Renal cortex interstitium (tissue), 11 donors: ENCODE data around the gene TMEM212. TPM values are rescaled to one million over a fixed set of nuclear protein-coding genes. Genes with fewer than 3 reads are reported as not detected.

Experiments used
- DNase-seq, 11 donors: peaks; one replicate each; pipeline ENCODE4 v3.0.0-alpha.2; 2013; ENCODE audit warnings: low read depth in 9 of 11, low spot score in 4 of 11; ENCODE audit errors: extremely low read depth in 1 of 11
- polyA plus RNA-seq, 3 donors: library from polyadenylated mRNA; unstranded; fragments of 120-200 nt; gene quantifications; one replicate each; pipeline ENCODE4 v1.2.1, GENCODE V29; 2013; ENCODE audit not compliant: insufficient read length in 3 of 3

TMEM212 gene
- polyA plus RNA-seq, 3 donors: 0.07 to 0.09 (median 0.08) TPM

DNA sequence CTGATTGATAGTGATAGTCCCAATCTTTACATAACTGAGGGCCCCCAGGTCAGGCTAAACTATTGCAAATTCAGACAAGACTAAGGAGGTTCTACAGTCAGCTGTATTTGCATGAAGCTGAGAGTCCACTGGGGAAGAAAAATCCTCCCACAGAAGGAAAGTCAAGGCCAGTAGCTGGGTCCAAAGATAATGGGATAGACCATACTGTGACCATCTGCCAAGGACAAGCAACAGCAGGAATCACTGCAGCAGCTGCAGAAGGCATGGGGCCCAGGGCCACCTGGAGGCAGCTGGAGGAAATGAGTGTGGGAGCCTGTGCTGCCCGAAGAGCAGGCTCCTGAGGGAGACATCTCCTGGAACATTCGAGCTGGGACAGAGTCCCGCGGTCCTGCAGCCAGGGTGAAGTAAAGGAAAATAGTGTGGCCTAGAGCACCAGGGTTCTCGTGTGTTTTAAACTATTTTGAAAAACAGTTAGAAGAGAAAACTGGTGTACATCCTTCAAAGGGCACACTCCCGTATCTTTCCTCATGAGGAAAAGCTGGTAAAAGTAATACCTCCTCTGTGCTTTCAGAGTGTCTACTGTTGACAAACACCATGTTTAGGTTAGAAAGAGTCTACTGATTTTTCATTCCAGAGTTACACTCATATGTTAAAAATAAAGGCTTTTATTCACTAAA lies 13.2 kb upstream of the TMEM212 start:
- DNase-seq: peak in 3 of 11 donors; percentile 42 to 52 (median 43)

DNA sequence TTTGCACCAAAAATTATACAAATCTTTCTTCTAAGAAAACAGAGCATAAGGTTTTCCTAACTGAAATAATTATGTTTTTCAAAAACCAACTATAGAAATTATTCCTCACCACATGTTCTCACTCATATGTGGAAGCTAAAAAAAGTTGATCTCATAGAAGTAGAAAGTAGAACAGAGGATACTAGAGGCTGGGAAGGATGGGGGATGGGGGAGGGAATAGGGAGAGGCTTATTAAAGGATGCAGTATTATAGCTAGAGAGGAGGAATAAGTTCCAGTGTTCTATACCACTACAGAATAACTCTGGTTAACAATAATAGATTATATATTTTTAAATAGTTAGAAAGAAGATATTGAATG lies 12.7 kb upstream of the TMEM212 start:
- no peak for DNase-seq

DNA sequence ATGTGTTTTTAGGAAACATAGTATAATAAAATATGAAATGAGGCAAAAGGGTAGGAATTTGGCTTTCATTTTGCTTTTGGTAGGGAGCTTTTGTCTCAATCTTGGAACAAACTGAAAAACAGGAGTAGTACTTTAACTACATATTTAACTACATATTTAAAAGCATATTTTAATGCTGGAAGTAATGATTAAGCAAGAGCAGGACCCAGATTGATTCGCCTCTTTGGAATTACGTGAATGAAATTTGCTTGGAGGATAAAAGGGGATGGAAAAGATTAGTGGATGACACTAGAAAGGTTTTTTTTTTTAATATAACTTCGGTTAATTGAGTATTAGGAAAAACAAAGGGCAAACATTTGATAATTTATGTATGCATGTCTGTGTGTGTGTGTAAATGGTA lies 11.2 kb upstream of the TMEM212 start:
- no peak for DNase-seq

DNA sequence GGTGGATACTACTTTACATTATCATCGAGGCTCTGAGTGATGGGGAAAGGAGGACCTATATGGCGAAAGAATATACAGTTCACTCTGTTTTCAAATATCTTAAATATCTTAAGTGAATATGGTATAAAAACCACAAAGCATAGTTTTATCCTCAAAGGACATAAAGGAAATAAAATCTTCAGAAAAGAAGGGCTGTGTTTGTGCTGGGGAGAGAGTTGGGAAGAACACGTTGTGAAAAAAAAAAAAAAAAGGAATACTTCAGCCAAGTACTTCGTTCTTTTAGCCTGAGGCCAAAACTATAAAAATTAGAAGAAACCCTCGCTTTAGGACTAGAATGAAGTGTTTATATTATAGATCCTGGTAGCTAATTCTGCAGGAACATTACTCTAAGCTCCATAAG lies 10.2 kb upstream of the TMEM212 start:
- no peak for DNase-seq

DNA sequence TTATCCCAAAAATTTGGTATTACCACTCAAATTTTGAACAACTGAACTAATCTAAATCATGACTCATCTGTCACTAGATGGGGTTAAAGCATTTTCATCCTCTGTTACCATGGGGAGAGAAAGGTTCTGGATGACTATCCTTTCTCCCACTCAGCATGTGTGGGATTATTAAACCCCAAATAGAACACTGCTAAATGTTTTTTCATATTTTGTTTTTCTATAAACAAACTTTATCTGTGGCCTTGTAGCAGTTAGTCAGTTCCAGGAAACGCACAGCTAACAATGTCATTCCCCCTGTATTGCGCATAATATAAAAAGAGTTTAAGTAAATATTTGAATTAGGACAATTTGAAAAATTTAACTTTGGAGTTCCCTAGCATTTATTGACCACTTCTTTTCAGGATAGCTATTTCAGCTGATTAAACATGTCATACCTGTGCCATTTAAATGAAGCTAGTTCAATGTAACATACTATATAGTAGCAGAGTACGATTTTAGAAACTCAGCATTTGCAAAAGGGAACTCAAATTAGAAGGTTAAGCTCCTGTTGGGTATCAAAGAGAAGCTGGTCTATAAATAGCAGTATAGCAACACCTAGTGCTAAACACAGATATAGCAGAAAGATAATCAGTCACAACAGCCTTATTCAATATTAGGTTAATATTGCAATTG lies 9.2 kb upstream of the TMEM212 start:
- DNase-seq: no peak

DNA sequence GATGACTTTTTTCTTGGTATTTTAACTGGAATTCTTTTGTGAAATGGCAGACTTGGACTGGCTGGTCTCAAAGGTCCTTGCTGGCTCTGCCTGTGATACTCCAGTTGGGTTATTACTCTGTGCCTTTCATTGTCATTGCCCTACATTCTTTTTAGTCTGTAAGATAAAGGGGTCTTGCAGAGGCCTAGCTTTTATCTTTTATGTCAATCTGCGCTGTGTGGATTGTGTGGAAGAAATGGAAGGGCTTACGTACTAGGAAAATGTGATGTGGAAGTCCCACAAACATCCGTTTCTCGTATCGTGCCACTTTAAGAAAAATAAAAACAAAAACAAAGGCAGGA lies 8.7 kb upstream of the TMEM212 start:
- DNase-seq: no peak

DNA sequence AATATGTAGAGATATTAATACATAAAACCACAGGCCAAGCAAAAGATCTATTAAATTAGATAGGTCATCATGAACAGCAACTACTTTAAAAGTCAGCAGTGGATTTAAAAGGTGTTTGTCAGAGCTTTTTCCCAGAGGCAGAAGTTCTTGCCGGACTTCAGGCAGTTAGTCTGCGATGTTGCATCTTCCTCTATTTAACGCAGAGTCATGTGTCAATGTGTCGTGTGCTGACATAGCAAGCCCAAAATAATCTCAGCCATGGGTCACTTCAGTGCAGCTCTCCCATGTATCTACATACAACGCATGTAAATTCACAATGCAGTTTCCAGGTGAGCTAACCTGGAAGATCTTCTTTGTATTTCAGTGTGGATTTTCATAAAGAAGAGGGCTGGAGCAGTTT lies 8.0 kb upstream of the TMEM212 start:
- no peak for DNase-seq

DNA sequence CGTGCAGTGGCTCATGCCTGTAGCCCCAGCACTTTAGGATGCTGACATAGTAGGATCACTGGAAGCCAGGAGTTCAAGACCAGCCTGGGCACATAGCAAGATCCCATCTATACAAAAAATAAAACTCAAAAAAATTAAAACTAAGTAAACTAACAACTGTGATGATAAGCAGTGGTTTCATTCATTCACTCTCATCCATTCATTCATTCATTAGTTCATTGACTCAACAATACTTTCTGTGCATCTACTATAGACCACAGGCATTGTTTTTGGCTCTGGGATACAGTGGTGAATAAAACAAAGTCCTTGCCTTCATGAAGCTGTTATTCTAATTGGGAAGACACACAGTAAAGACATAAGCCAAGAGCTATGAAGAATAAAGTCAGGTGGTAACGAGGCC lies 7.5 kb upstream of the TMEM212 start:
- no peak for DNase-seq

DNA sequence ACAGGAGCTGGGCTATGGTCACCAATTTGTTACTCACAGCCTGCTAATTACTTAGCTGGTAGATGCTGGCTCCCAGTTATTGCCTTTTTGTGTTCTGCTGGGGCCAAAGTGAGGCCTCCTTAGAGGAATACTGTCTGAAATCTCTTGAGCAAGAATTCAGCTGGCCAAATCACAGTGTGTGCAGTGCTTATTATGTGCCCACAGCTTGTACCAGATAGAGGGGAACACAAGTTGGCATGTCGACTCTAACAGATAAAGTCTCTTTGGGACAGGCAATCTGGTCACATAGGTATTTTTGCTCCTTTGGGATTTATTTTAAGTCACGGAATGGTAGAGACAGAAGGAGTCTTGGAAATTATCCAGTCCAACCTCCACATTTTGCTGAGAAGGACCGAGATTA lies 6.3 kb upstream of the TMEM212 start:
- DNase-seq: no peak

DNA sequence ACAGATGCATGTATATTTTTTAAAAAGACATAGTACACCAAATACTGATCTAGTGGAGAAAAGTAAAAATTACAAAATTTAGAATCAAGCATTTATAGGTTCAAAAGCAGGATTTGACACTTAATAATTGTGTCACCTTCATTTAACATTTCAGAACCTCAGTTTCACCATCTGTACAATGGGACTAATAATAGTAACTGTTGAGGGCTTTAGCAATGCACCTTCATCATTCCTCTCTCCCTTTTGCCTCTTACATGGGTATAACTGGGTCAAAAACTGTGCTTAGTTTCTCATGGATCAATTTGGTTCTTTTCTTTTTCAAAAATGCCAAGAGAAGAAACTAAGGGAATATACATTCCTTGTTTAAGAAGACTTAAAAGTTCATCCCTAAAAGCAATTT lies 5.5 kb upstream of the TMEM212 start:
- no peak for DNase-seq

DNA sequence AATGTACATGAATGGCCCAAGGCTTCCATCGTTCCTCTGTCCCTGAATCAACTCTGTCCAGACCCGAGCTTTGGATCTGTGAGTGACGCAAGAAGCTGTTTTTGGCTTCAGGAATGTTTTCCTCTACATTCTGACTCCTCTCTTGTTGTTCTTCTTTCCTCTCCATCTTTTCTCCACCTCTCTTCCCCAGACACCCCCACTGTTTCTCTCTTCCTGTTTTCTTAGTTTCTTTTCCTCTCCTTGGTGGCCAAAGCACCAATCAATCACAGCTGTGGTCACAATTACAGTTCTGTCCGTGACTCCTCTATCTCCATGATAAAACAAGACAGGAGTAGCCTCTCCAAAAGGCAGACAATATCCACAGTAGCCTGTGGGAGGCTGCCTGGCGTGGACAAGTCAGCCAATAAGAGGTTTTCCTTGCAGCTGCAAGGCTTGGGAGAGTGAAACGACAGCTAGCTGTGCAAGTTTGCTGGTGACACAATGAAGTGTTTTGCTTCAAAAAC lies 4.9 kb upstream of the TMEM212 start:
- peak in 3 of 11 donors; percentile 33 to 42 (median 42) for DNase-seq

DNA sequence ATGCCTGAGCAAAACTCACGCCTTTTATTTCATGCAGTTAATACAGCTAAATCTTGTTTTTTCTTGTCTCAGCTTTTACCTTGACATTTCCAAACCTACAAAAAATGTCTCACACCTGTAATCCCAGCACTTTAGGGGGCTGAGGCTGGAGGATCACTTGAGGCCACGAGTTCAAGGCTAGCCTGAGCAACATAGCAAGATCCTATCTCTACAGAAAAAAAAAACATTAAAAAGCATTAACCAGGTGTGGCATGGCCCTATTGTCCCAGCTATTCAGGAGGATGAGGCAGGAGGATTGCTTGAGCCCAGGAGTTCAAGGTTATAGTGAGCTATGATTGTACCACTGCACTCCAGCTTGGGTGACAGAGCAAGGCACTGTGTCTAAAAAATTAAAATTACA lies 3.9 kb upstream of the TMEM212 start:
- no peak for DNase-seq

DNA sequence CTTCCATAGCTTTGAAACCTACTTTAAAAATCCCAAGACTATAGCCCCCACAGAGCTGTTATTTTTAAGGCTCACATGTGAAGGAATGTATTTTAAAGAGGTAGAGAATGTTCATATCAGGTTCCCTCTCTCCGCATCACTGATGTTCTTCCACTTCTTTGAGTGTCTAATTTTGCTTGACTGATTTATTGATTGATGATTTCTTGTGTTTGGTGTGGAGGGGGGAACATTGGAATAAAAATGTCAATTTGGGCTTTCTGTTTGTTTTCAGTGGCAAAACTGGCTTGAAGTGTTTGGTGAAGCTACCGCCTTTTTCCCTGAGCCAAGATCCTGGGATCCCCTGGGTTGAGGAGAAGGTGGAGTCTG lies 2.7 kb upstream of the TMEM212 start:
- no peak for DNase-seq

DNA sequence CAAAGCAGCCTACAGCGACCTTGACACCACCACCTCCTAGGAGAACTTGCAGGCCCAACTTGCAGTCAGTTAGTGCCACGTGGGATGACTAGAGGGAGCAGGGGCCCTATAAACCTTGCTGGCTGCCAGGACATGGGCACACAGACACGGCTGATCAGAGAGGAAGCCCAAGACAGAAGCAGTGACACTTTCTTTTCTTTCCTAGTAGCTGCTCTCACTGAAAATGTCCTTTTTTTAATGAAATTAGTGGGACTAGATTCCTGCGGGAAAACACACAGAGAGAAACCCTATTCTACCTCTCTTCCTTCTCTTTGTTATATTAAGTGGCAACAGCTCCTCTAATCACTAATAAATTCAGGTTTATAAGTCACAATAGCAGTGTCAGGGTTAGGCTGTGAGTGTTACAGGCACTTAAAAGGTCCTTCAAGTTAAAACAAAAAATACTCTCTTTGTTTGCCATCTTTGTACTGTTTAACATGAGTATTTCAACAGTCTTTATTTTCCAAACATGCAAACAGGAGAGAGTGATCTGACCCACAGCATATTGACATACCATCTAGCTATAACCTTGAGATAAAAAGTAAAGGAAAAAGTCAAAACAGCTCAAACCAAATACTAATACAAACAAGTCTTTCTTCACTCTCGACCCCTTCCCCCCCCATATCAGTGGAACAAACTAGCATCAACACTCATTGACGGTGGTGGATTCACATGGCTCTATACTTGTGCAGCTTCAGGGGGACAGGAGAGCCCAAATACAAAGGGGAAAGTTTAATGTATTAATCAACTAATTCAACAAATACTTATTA lies 2.1 kb upstream of the TMEM212 start:
- DNase-seq: no peak

DNA sequence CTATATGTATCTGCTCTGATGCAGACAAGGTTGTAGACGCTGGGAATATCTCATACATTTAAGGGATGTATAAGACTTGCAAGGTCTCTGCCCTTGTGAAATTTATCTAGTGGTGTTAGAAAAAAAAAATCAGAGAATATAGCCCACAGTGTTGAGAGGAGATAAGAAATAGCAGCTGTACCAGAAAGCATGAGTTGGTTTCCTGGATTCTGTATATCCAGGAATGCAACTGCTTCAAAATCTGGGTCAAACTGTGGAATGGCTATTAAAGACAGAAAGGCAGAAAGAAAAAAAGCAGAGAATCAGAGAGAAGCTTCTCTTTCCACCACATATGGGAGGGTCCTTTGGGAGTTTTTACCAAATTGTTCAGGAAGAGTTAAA lies 1.5 kb upstream of the TMEM212 start:
- no peak for DNase-seq

DNA sequence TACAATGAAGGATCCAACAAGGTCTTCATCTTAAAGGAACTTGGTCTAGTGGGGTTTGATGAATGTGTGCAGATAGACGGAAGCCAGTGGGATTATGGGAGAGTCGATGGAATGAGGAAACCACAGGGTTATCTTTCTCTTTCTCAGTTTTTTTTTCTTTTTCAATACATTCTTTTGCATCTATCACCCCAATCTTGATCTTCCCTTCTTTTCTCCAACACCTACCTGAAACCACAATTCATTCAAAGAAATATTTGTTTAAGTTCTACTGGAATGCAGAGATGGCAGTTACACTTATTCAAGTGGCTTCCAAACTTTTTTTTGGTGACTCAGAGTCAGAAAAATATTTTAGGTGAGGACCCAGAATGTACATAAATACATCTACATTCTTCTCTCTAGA lies 1.7 kb downstream of the TMEM212 start:
- no peak for DNase-seq

DNA sequence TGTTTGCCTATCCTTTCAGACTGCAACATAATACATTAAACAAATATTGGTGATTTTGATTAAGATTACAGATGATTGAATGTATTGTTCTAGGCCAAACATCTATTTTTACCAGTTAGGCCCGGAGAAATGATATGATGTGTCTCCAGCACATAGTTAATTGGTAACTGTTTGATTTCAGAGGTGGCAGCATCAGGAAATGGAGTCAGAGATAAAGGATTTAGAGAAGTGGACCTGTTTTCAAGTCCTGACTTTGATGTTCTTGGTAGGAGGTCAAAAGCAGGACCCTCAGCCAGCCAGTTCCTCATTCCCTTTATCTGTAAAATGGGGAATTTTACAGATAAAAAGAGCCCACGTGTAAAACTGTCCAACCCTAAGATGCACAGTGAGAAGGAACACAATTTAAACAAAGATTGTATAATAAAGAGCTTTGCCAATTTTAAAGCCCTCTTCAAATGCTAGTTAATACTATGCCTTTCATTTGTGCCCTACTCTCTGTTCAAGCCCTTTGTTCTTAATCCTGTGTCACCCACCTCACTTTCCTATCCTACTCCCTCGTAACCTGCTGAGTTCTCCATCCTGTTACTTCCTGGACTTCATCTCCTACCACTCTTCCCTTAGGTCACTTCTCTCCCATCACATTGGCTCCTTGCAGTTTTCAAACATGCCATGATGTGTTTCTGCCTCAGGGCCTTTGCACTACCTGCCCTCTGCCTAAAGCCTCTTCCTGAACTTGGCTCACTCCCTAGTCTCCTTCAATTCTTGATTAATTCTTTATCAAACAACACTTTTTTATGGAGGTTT lies 2.5 kb downstream of the TMEM212 start:
- no peak for DNase-seq

DNA sequence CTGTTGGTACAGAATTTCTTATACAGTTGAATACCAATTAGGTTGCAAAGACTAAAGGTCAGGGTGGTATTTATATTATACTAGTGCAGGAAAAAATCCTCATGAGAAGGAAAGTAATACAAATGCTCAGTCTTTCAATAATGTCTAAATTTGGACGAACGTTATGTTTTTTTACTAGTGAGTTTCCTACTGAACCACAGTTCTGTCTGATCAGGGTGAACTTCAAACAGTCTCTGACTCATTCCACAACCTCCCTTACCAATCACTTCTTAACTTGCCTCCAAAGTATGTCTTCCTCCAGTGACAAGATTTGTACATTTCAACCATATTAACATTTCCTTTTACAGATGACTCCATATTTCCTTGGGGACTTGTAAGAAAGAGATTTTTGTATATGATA lies 3.4 kb downstream of the TMEM212 start:
- no peak for DNase-seq

DNA sequence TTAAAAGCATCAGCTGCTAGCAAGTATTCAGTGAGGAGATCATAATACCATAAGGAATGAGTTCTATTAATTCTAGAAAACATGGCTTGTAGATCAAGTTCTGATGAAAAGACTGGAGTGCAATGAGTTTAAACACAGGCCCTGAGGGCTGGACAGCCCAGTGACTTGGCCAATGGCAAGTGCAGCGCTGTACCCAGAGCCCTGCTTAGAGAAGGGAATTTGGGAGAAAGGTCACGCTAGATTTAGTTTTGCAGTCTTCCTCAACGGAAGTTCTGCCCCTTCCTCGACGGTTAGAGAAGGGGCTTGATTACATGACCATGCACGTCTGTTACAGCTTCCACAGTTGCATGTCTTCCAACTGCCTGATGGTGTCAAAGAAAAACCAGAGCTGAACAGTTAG lies 4.0 kb downstream of the TMEM212 start:
- DNase-seq: no peak
